ENCODE data around the gene MRGPRF. TPM values are rescaled to one million over a fixed set of nuclear protein-coding genes. Genes with fewer than 3 reads are reported as not detected.
A peak's percentile ranks its signal among the peaks of the same experiment; 100 is the strongest.

Gene MRGPRF
- total and polyA plus RNA-seq, 2 donors from 2014 or later: 9.3 to 19.0 TPM

DNA sequence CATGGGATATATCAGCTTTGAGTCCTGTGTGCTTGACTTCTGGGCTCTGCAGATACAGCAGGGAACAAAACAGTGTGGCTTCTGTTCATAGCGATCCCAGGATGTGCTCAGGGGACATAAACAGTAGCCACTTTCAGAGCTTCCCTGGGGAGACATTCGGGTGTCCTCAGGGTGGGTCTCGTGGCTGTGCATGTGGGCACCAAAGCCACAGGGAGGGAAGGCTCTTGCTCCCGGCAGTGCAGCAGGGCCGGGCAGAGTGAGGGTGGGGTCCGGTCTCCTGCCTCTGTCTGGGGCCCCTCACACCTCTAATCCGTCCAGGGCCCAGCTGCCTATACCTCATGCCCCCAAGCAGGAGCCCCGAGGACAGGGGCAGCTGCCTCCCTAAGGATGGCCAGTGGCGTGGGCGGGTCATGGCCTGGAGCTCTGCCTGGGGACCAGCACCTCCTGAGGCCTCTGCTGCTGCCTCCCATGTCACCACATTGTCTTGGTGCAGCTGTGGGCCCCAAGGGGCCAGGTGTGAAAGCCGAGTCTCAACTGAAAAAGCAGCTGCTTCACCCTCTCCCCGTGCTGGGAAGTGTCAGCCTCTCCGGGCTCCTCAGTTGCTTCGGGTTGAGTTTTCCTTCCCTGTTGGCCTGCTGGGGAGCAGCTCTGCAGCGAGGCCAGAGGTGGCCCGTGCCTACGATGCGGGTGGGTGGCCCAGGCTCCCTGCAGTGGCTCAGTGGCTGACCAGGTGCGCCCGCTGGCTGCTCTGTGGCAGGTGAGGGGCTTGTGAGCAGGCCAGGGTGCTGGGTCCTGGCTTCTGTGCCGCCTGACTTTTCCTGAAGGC, 39.5 kb upstream of the MRGPRF start:
- H3K36me3 ChIP-seq (ENCODE audit: control insufficient read depth in 2 of 3, insufficient read depth in 3 of 3, low read length in 3 of 3): peaks cover 0 to 2% (median 0%) of the 10 kb centered on the region in 3 donors
- peak in 1 of 5 donors; percentile 69 for DNase-seq
- TF ChIP-seq, protein P1, sequence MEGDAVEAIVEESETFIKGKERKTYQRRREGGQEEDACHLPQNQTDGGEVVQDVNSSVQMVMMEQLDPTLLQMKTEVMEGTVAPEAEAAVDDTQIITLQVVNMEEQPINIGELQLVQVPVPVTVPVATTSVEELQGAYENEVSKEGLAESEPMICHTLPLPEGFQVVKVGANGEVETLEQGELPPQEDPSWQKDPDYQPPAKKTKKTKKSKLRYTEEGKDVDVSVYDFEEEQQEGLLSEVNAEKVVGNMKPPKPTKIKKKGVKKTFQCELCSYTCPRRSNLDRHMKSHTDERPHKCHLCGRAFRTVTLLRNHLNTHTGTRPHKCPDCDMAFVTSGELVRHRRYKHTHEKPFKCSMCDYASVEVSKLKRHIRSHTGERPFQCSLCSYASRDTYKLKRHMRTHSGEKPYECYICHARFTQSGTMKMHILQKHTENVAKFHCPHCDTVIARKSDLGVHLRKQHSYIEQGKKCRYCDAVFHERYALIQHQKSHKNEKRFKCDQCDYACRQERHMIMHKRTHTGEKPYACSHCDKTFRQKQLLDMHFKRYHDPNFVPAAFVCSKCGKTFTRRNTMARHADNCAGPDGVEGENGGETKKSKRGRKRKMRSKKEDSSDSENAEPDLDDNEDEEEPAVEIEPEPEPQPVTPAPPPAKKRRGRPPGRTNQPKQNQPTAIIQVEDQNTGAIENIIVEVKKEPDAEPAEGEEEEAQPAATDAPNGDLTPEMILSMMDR (IDR thresholded peaks at IDR 0.05; ENCODE audit: borderline replicate concordance, extremely low read depth, insufficient read depth): no peak
- peak overlapping the region in 1 of 3 donors; percentile 36 for H3K4me3 ChIP-seq (ENCODE audit: low read length in 3 of 3)
- H3K4me1 ChIP-seq (ENCODE audit: control insufficient read depth in 2 of 3, insufficient read depth in 2 of 3, low read depth in 1 of 3, low read length in 3 of 3): peaks cover 0 to 39% (median 15%) of the 10 kb centered on the region in 3 donors
- FAIRE-seq: no peak
- intact Hi-C loops (cut with DNase I): no loop called here
- no peaks in the 10 kb centered on the region for H3K27me3 ChIP-seq (ENCODE audit: control insufficient read depth, insufficient read depth, low read length)
- no peak overlapping the region for H3K27ac ChIP-seq (ENCODE audit: low read depth in 2 of 2, low read length in 2 of 2)
- no peak overlapping the region for H3K9ac ChIP-seq (ENCODE audit: low read length in 3 of 3)
- no peaks in the 10 kb centered on the region for H3K9me3 ChIP-seq (ENCODE audit: control insufficient read depth in 2 of 3, insufficient read depth in 1 of 3, low read length in 3 of 3)

DNA sequence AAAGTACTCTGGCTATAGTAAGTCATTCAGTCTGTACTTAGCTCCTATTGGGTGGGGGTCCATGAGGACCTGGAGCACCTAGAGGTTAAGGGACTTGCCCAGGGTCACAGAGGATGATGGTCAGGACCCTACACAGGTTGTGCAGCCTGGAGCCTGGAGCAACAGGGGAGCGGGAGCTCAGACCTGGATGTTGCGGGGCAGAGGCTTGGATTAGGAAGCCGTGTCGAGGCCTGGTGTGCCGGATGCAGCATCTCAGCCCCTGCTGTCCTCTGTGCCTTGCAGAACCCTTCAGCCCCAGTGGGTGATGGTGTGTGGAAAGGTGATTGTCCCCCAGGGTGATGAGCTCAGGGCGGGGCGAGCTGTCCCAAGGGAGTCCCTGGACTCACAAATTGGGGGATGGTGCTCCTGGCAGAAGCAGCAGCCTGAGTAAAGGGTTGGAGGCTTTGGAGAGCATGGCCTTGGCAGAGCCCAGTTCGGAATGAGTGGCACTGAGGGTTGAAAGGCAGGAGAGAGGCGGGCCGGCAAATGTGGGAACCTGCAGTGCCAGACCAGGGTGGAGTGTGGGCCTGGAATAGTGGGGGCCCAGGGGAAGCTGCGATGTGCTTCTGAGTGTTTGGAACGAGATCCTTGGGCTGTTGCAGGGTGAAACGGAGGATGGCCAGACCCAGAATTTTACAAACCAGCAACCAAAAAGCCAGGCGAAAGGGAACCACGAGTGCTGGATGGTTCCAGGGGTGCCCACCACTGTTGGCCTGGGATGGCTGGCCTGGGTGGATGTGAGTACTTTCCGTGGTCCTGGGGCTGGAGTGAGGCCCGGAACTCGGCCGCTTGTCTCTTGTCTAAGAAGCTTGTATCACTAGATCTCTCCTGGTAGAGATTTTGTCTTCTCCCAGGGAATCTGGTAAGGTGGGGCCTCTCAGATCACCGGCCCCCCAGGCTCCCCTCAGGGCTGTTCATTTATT, 38.6 kb upstream of the MRGPRF start:
- Histone ChIP-seq H3K9me3 (ENCODE audit: control insufficient read depth in 2 of 3, insufficient read depth in 1 of 3, low read length in 3 of 3) (no peaks in the 10 kb centered on the region), H3K27me3 (ENCODE audit: control insufficient read depth, insufficient read depth, low read length) (no peaks in the 10 kb centered on the region), H3K4me1 (ENCODE audit: control insufficient read depth in 2 of 3, insufficient read depth in 2 of 3, low read depth in 1 of 3, low read length in 3 of 3) (peaks cover 0 to 39% (median 15%) of the 10 kb centered on the region in 3 donors), H3K27ac (ENCODE audit: low read depth in 2 of 2, low read length in 2 of 2) (no peak overlapping the region), H3K4me3 (ENCODE audit: low read length in 3 of 3) (peak overlapping the region in 2 of 3 donors; percentile 32 to 36), H3K9ac (ENCODE audit: low read length in 3 of 3) (no peak overlapping the region), H3K36me3 (ENCODE audit: control insufficient read depth in 2 of 3, insufficient read depth in 3 of 3, low read length in 3 of 3) (peaks cover 0 to 2% (median 0%) of the 10 kb centered on the region in 3 donors)
- intact Hi-C loops (cut with DNase I): no loop called here
- FAIRE-seq (no peak), DNase-seq (no peak)
- TF ChIP-seq, protein P1 (IDR thresholded peaks at IDR 0.05; ENCODE audit: borderline replicate concordance, extremely low read depth, insufficient read depth): no peak

DNA sequence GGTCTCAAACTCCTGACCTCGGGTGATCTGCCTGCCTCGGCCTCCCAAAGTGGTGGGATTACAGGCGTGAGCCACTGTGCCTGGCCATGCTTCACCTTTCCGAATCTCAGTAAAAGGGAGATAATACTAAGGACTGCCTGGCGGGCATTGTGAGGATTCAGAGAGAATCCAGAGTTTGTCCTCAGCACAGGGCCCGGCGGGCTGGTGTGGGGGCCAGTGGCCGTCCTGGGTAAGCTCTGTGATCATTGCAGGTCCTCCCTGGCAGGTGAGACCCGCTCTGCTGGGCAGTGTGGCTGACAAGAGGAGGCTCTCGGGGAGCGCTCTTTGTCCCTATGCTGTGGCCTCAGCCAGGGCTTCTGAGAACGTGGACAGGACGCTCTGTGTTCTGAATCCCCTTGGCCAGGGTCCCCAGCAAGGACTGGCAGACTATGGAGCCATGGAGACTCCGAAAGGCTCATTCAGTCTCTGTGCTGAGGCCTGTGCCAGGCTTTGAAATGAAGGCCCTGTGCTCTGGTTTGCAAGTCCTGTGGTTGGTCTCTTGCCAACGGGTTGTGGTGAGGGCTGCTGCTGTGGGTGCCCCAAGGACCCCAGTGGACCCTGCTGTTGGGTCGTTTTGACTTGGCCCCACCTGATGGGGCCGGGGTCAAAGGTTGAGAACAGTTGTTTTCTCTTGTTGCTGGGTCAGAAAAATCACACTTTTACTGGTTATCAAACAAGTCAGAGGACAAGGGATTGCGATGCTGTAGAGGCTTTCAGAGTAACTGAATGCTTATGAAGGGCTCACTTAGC, 37.7 kb upstream of the MRGPRF start:
- intact Hi-C loops (cut with DNase I): no loop called here
- peak in 1 of 5 donors; percentile 68 for DNase-seq
- no peak for FAIRE-seq
- Histone ChIP-seq H3K27me3 (ENCODE audit: control insufficient read depth, insufficient read depth, low read length) (no peaks in the 10 kb centered on the region), H3K9me3 (ENCODE audit: control insufficient read depth in 2 of 3, insufficient read depth in 1 of 3, low read length in 3 of 3) (no peaks in the 10 kb centered on the region), H3K9ac (ENCODE audit: low read length in 3 of 3) (peak overlapping the region in 1 of 3 donors; percentile 53), H3K36me3 (ENCODE audit: control insufficient read depth in 2 of 3, insufficient read depth in 3 of 3, low read length in 3 of 3) (peaks cover 0 to 2% (median 0%) of the 10 kb centered on the region in 3 donors), H3K27ac (ENCODE audit: low read depth in 2 of 2, low read length in 2 of 2) (peak overlapping the region in 1 of 2 donors; percentile 43), H3K4me1 (ENCODE audit: control insufficient read depth in 2 of 3, insufficient read depth in 2 of 3, low read depth in 1 of 3, low read length in 3 of 3) (peaks cover 0 to 38% (median 15%) of the 10 kb centered on the region in 3 donors), H3K4me3 (ENCODE audit: low read length in 3 of 3) (peak overlapping the region in 2 of 3 donors; percentile 32 to 81)
- TF ChIP-seq, protein P1 (IDR thresholded peaks at IDR 0.05; ENCODE audit: borderline replicate concordance, extremely low read depth, insufficient read depth): no peak

Data from kidney (tissue), 14 donors.